GM23338 (cell line): ENCODE measurements around the gene CBFA2T3. TPM values are rescaled to one million over a fixed set of nuclear protein-coding genes. Genes with fewer than 3 reads are reported as not detected.
"Not testable (repeated sequence)": the region's sequence is repeated elsewhere in the genome, so short reads cannot be mapped to it uniquely, and the experiment has no call there.

Experiments
- ATAC-seq: fragments of 200-7000 bp; cut with Tn5 transposase; 3 replicates; pipeline ENCODE4 v1.9.1; 2020
- DNase-seq: peaks from one replicate; pipeline ENCODE4 v3.0.0-alpha.2; 2015; ENCODE audit warnings: low spot score
- H2AFZ ChIP-seq: fragments of 200-600 bp; sonication (generic); 2 replicates; pipeline ENCODE4 v1.8.0; 2016; ENCODE audit warnings: antibody characterized with exemption, mild to moderate bottlenecking, moderate library complexity
- H3F3A ChIP-seq: fragments of 200-600 bp; sonication (generic); replicated peaks from 2 replicates; pipeline ENCODE4 v1.8.0; 2017; ENCODE audit warnings: antibody characterized with exemption, mixed run types, low read depth
- H3K27ac ChIP-seq: fragments of 200-600 bp; sonication (generic); 2 replicates; pipeline ENCODE4 v1.6.1; 2016; ENCODE audit warnings: low read depth
- H3K27me3 ChIP-seq: fragments of 200-600 bp; sonication (generic); 2 replicates; pipeline ENCODE4 v1.8.0; 2016; ENCODE audit warnings: mild to moderate bottlenecking, mixed run types, moderate library complexity; ENCODE audit not compliant: insufficient read depth
- H3K36me3 ChIP-seq: fragments of 200-600 bp; sonication (generic); 2 replicates; pipeline ENCODE4 v1.8.0; 2016; ENCODE audit warnings: mild to moderate bottlenecking; ENCODE audit not compliant: insufficient read depth
- H3K4me1 ChIP-seq: fragments of 200-600 bp; sonication (generic); 2 replicates; pipeline ENCODE4 v1.8.0; 2016; ENCODE audit warnings: mild to moderate bottlenecking, moderate library complexity; ENCODE audit not compliant: insufficient read depth
- H3K4me2 ChIP-seq: fragments of 200-600 bp; sonication (generic); 2 replicates; pipeline ENCODE4 v1.7.1; 2017; ENCODE audit warnings: mixed run types
- H3K4me3 ChIP-seq: fragments of 200-600 bp; sonication (generic); 2 replicates; pipeline ENCODE4 v1.6.1; 2016; ENCODE audit warnings: mixed run types
- H3K79me2 ChIP-seq: fragments of 200-600 bp; sonication (generic); replicated peaks from 2 replicates; pipeline ENCODE4 v1.8.0; 2017; ENCODE audit warnings: mild to moderate bottlenecking; ENCODE audit not compliant: insufficient read depth
- H3K9me2 ChIP-seq: fragments of 200-600 bp; sonication (generic); 2 replicates; pipeline ENCODE4 v1.8.0; 2017; ENCODE audit not compliant: insufficient read depth
- H4K20me1 ChIP-seq: fragments of 200-600 bp; sonication (generic); replicated peaks from 2 replicates; pipeline ENCODE4 v1.8.0; 2017; ENCODE audit warnings: mild to moderate bottlenecking; ENCODE audit not compliant: insufficient read depth
- H3K27ac Mint-ChIP-seq: 2 replicates; pipeline ENCODE4 v1.8.0; 2020; ENCODE audit warnings: inconsistent platforms, mild to moderate bottlenecking, moderate library complexity, mixed read lengths
- H3K27me3 Mint-ChIP-seq: 3 replicates; pipeline ENCODE4 v1.8.0; 2022; ENCODE audit warnings: low read depth, mild to moderate bottlenecking, moderate library complexity, mixed read lengths, inconsistent platforms; ENCODE audit not compliant: insufficient read depth, poor library complexity
- H3K36me3 Mint-ChIP-seq: 3 replicates; pipeline ENCODE4 v1.8.0; 2021; ENCODE audit warnings: low read depth, mild to moderate bottlenecking, inconsistent platforms, moderate library complexity, mixed read lengths
- H3K4me1 Mint-ChIP-seq: 3 replicates; pipeline ENCODE4 v1.8.0; 2020; ENCODE audit warnings: mild to moderate bottlenecking, inconsistent platforms, mixed read lengths
- H3K4me3 Mint-ChIP-seq: 3 replicates; pipeline ENCODE4 v1.8.0; 2021; ENCODE audit warnings: moderate library complexity, mild to moderate bottlenecking, inconsistent platforms, mixed read lengths
- H3K9me3 Mint-ChIP-seq: 3 replicates; pipeline ENCODE4 v1.8.0; 2020; ENCODE audit warnings: moderate library complexity, mild to moderate bottlenecking, inconsistent platforms, mixed read lengths
- CREB1 ChIP-seq: fragments of 250-450 bp; sonication (Bioruptor Pico); IDR thresholded peaks from 2 replicates; pipeline ENCODE4 v1.5.0; 2020; ENCODE audit warnings: low read depth, mild to moderate bottlenecking, moderate library complexity
- CTCF ChIP-seq, 2 experiments: fragments of 200-600 bp in 1 of 2; sonication (generic) in 1 of 2; conservative IDR thresholded peaks; 2 replicates each; pipeline versions ENCODE4 v1.5.1 to v1.6.1; 2016 to 2017; ENCODE audit warnings: antibody characterized with exemption in 2 of 2, low read depth in 2 of 2, mild to moderate bottlenecking in 2 of 2, moderate library complexity in 1 of 2
- ETS1 ChIP-seq: IDR thresholded peaks from 2 replicates; pipeline ENCODE4 v1.6.1; 2016; ENCODE audit warnings: antibody characterized with exemption
- EZH2 ChIP-seq: fragments of 200-600 bp; sonication (generic); IDR thresholded peaks from one replicate; pipeline ENCODE4 v1.8.0; 2017; ENCODE audit warnings: antibody characterized with exemption, mild to moderate bottlenecking, low read depth; ENCODE audit not compliant: unreplicated experiment
- JUNB ChIP-seq: IDR thresholded peaks from one replicate; pipeline ENCODE4 v1.6.1; 2016; ENCODE audit warnings: antibody characterized with exemption; ENCODE audit not compliant: unreplicated experiment
- NANOG ChIP-seq: IDR thresholded peaks from 2 replicates; pipeline ENCODE4 v1.6.1; 2016; ENCODE audit warnings: antibody characterized with exemption, borderline replicate concordance
- POLR2AphosphoS5 ChIP-seq: IDR thresholded peaks from 2 replicates; pipeline ENCODE4 v1.6.1; 2016; ENCODE audit warnings: antibody characterized with exemption, low read depth
- REST ChIP-seq: IDR thresholded peaks from one replicate; pipeline ENCODE4 v1.6.1; 2018; ENCODE audit warnings: antibody characterized with exemption; ENCODE audit not compliant: unreplicated experiment
- ZNF114 ChIP-seq: fragments of 250-450 bp; sonication (Bioruptor Pico); IDR thresholded peaks from 2 replicates; pipeline ENCODE4 v1.5.0; 2020; ENCODE audit warnings: mild to moderate bottlenecking, moderate library complexity
- ZNF462 ChIP-seq: fragments of 250-450 bp; sonication (Bioruptor Pico); IDR thresholded peaks from 2 replicates; pipeline ENCODE4 v1.5.0; 2020; ENCODE audit warnings: mild to moderate bottlenecking, moderate library complexity
- polyA plus RNA-seq: library from polyadenylated mRNA; unstranded; fragments of >200 nt; fragmentation: Nextera tagmentation; extraction: Ambion mirVana; gene quantifications from 2 replicates; pipeline ENCODE4 v1.2.1, GENCODE V29; 2016
- total RNA-seq: library from RNA; depleted of rRNA; stranded (reverse); fragments of >200 nt; shearing (Covaris generic); gene quantifications from 2 replicates; pipeline ENCODE4 v1.2.3, GENCODE V29; 2014

CBFA2T3 gene
- total and polyA plus RNA-seq, 2 experiments from 2014 or later: 0.87 to 1.5 TPM

DNA sequence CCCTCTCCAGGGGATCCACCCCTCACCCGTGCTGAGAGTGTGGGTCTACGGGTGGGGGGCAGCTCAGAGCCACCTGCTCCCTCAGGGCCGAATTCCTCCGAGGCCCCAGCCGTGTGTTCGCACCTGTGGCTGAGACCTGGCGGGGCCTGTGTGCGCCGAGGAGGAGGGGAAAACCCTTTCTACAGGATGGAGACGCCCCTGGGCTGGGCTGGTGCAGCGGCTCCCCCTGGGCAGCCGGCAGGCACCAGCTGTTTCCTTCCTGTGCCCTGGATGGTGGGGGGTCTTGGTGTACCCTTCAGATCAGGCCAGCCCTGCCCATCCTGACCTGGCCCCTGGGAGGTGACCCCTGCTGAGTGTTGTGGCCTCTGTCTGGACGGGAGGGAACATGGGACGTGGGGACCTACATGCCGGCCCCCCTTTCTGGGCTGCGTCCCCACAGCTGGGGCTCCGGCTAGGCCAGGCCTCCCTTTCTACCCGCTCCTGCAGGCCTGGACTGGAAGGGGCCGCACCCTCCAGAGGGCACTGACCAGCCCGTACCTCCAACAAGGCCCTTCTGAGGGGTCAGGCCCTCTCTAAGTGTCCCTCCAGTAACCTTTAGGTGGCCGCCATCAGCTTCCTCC, 82.2 kb downstream of the CBFA2T3 start:
- Mint-ChIP-seq H3K9me3 (peaks cover 5% of the 10 kb centered on the region; the same call in 2 of the 3 replicates), H3K36me3 (no peaks in the 10 kb centered on the region; the same call in 2 of the 3 replicates), H3K27ac (no peak overlapping the region), H3K27me3 (peaks cover 13% of the 10 kb centered on the region), H3K4me3 (no peak overlapping the region), H3K4me1 (no peaks in the 10 kb centered on the region)
- no peaks in the 10 kb centered on the region for H4K20me1 ChIP-seq
- no peaks in the 10 kb centered on the region for H3K27me3 ChIP-seq
- no peaks in the 10 kb centered on the region for H3K36me3 ChIP-seq
- no peak overlapping the region for H2AFZ ChIP-seq
- H3K27ac ChIP-seq: no peak overlapping the region
- H3K9me2 ChIP-seq: no peaks in the 10 kb centered on the region
- H3K4me2 ChIP-seq: no peak overlapping the region
- H3K4me3 ChIP-seq: no peak overlapping the region
- no peaks in the 10 kb centered on the region for H3K4me1 ChIP-seq
- H3K79me2 ChIP-seq: no peaks in the 10 kb centered on the region
- no peaks in the 10 kb centered on the region for H3F3A ChIP-seq
- TF ChIP-seq POLR2AphosphoS5 (no peak), CREB1 (no peak), JUNB (no peak), NANOG (no peak), CTCF (conservative IDR thresholded peaks at IDR 0.05; ENCODE audit: low read depth in 2 of 2) (no peak), EZH2 (no peak), ETS1 (no peak), REST (no peak), ZNF114 (CRISPR knock-in tag) (no peak), ZNF462 (CRISPR knock-in tag) (no peak)
- no peak for DNase-seq
- ATAC-seq: peak; percentile 27; the same call in 2 of the 3 replicates

DNA sequence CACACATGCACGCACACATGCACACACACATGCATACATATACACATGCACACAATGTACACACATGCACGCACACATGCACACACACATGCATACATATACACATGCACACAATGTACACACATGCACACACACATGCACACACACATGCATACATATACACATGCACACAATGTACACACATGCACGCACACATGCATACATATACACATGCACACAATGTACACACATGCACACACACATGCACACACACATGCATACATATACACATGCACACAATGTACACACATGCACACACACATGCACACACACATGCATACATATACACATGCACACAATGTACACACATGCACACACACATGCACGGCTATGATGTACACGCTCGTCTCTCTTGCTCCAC, 82.7 kb downstream of the CBFA2T3 start:
- not testable (repeated sequence) for H3K27me3 ChIP-seq, H3K9me2 ChIP-seq, H3F3A ChIP-seq, H3K27ac ChIP-seq, DNase-seq, H2AFZ ChIP-seq, H3K4me2 ChIP-seq, H3K4me3 ChIP-seq, H3K9me3 Mint-ChIP-seq, H4K20me1 ChIP-seq, H3K4me1 Mint-ChIP-seq, H3K4me1 ChIP-seq, H3K27ac Mint-ChIP-seq, H3K36me3 ChIP-seq, ATAC-seq, H3K36me3 Mint-ChIP-seq, H3K79me2 ChIP-seq, H3K4me3 Mint-ChIP-seq
- peaks cover 16% of the 10 kb centered on the region for H3K27me3 Mint-ChIP-seq
